ENCODE results near the gene CEP63. TPM values are rescaled to one million over a fixed set of nuclear protein-coding genes. Genes with fewer than 3 reads are reported as not detected.

Gene CEP63
- polyA plus RNA-seq, 1 experiment, result 16.3 TPM

DNA sequence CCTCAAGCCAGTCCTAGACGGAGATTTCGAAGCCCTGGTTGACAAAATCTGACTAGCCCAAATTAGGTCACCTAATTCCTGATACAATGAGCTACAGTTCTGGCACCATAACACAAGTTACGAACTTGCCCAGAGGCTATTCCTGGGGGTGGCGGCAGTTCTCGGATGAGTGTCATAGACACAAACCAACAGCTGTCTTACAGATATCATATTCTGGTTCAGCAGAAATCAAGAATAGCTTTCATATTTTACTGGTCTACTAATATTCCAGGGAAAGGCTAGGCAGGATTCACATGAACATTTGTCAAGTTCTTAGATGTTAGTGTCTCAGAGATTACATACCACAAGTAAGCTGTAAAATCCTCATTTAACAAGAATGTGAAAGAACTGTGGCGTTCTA, 8.9 kb upstream of the CEP63 start:
- POLR2A ChIA-PET, result interaction anchor here (0.6 to 2.4 kb wide), 10 partner anchors 9 to 201 kb away, joined by 3 to 16 read pairs (median 5); partner anchors contain the start of genes AMOTL2, ANAPC13 and CEP63
- H3K9me3 ChIP-seq (ENCODE audit: control insufficient read depth, insufficient read depth, low read length), result no peaks in the 10 kb centered on the region
- DNase-seq (ENCODE audit: low read depth, low spot score), result no peak
- H3K27me3 ChIP-seq (ENCODE audit: control insufficient read depth, insufficient read depth, low read length), result no peaks in the 10 kb centered on the region
- CTCF ChIA-PET, result interaction anchor here (0.6 to 12.8 kb wide), 14 partner anchors 9 to 279 kb away, joined by 3 to 306 read pairs (median 6); partner anchors contain the start of genes AMOTL2, ANAPC13 and CEP63
- H3K27ac ChIP-seq (ENCODE audit: low read depth, low read length), result peak overlapping the region; percentile 35
- TF ChIP-seq, protein P1, sequence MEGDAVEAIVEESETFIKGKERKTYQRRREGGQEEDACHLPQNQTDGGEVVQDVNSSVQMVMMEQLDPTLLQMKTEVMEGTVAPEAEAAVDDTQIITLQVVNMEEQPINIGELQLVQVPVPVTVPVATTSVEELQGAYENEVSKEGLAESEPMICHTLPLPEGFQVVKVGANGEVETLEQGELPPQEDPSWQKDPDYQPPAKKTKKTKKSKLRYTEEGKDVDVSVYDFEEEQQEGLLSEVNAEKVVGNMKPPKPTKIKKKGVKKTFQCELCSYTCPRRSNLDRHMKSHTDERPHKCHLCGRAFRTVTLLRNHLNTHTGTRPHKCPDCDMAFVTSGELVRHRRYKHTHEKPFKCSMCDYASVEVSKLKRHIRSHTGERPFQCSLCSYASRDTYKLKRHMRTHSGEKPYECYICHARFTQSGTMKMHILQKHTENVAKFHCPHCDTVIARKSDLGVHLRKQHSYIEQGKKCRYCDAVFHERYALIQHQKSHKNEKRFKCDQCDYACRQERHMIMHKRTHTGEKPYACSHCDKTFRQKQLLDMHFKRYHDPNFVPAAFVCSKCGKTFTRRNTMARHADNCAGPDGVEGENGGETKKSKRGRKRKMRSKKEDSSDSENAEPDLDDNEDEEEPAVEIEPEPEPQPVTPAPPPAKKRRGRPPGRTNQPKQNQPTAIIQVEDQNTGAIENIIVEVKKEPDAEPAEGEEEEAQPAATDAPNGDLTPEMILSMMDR (IDR thresholded peaks at IDR 0.05; ENCODE audit: low read depth, low read length), result no peak
- H3K4me3 ChIP-seq (ENCODE audit: low read depth, low read length), result no peak overlapping the region

DNA sequence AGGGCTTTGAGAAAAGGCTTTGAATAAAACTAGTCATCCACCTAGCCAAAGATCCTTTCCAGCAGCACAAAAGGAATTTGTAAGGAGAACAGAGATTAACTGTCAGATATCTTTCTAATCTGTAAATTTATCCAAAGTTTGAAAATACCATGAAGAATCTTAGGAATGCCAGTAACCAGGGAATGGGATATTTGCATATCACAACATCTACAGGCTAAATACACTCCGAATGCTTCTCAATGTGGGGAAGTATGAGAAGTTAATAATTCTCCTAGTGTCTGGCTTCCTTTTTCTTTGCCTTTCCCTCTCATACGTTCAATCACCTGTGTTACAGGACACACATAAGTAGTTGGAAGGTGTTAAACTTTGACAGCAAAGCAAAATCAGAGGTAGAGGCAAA, 7.9 kb upstream of the CEP63 start:
- TF ChIP-seq, protein P1 (IDR thresholded peaks at IDR 0.05; ENCODE audit: low read depth, low read length), result no peak

GRCh38 chr3:134480546-134480945, 5.3 kb upstream of the CEP63 start:
- no peak for DNase-seq (ENCODE audit: low read depth, low spot score)
- no peaks in the 10 kb centered on the region for H3K9me3 ChIP-seq (ENCODE audit: control insufficient read depth, insufficient read depth, low read length)
- ChIA-PET CTCF (interaction anchor here (0.7 to 12.8 kb wide), 12 partner anchors 13 to 551 kb away, joined by 3 to 306 read pairs (median 4); no protein-coding TSS in a partner anchor), POLR2A (interaction anchor here (0.6 to 1.1 kb wide), 4 partner anchors 54 to 167 kb away, joined by 3 to 4 read pairs (median 3); no protein-coding TSS in a partner anchor)
- H3K27me3 ChIP-seq (ENCODE audit: control insufficient read depth, insufficient read depth, low read length), result no peaks in the 10 kb centered on the region
- no peak overlapping the region for H3K27ac ChIP-seq (ENCODE audit: low read depth, low read length)
- H3K4me3 ChIP-seq (ENCODE audit: low read depth, low read length), result no peak overlapping the region
- TF ChIP-seq, protein P1 (IDR thresholded peaks at IDR 0.05; ENCODE audit: low read depth, low read length), result no peak

More for the DNA sequence above, 7.9 kb upstream of the CEP63 start:
- POLR2A ChIA-PET, result interaction anchor here (1.7 to 2.4 kb wide), 3 partner anchors 104 to 124 kb away, joined by 7 to 16 read pairs (median 9); partner anchors contain the start of gene AMOTL2
- H3K4me3 ChIP-seq (ENCODE audit: low read depth, low read length), result no peak overlapping the region
- no peak overlapping the region for H3K27ac ChIP-seq (ENCODE audit: low read depth, low read length)
- CTCF ChIA-PET, result interaction anchor here (0.6 to 12.8 kb wide), 12 partner anchors 11 to 265 kb away, joined by 3 to 306 read pairs (median 6); partner anchors contain the start of gene AMOTL2
- H3K9me3 ChIP-seq (ENCODE audit: control insufficient read depth, insufficient read depth, low read length), result no peaks in the 10 kb centered on the region
- H3K27me3 ChIP-seq (ENCODE audit: control insufficient read depth, insufficient read depth, low read length), result no peaks in the 10 kb centered on the region
- no peak for DNase-seq (ENCODE audit: low read depth, low spot score)

DNA sequence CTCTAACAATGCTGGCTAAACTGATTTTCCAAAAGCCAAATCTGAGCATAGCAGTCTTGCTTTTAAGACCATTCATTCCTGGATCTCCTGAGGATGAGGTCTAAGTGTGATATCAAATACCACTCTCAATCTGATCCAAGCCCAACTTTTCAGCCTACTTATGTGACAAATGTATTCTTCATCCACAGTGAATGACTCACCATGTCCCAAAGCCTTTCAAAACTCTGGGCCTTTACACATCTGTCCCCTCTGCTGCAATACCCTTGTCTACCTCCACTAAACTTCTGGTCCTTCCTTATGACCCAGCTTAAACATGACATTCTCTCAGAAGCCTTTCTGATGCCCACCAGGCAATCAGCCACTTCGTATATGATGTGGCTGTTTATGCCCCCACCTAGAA, 4.7 kb upstream of the CEP63 start:
- Histone ChIP-seq H3K4me3 (ENCODE audit: low read depth, low read length) (no peak overlapping the region), H3K9me3 (ENCODE audit: control insufficient read depth, insufficient read depth, low read length) (no peaks in the 10 kb centered on the region; the same call in 1 of the 2 replicates), H3K27me3 (ENCODE audit: control insufficient read depth, insufficient read depth, low read length) (no peaks in the 10 kb centered on the region), H3K27ac (ENCODE audit: low read depth, low read length) (no peak overlapping the region)
- TF ChIP-seq, protein P1 (IDR thresholded peaks at IDR 0.05; ENCODE audit: low read depth, low read length), result no peak
- ChIA-PET CTCF (interaction anchor here (0.5 to 12.8 kb wide), 7 partner anchors 8 to 268 kb away, joined by 3 to 306 read pairs (median 4); no protein-coding TSS in a partner anchor), POLR2A (interaction anchor here (0.6 kb wide), 1 partner anchor 168 kb away, joined by 3 read pairs; no protein-coding TSS in a partner anchor)
- no peak for DNase-seq (ENCODE audit: low read depth, low spot score)

DNA sequence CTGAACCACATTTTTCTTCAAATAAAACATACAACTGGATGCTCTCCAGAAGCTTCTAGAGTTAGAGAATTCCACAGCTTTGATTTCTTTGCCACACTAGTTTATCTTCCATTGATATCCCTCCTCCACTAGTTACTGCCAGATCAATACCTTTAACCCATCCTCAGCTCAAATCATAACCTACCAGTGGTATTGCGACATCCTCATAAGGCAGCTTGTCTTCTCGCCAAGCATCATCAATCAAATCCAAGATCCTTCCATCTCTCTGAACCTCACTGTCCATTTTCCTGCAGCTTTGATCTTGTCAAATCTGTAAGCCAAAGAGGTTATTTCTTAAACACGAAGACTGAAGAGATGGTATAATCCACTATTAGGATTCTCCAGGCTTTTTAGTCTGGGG, 3.2 kb upstream of the CEP63 start:
- DNase-seq (ENCODE audit: low read depth, low spot score), result no peak
- POLR2A ChIA-PET, result interaction anchor here (0.8 to 2.4 kb wide), 6 partner anchors 10 to 175 kb away, joined by 3 to 17 read pairs (median 6); partner anchors contain the start of gene AMOTL2
- H3K4me3 ChIP-seq (ENCODE audit: low read depth, low read length), result peak overlapping the region; percentile 26; the same call in 1 of the 2 replicates

More for the DNA sequence above, 3.2 kb upstream of the CEP63 start:
- H3K27ac ChIP-seq (ENCODE audit: low read depth, low read length), result peak overlapping the region; percentile 93
- no peaks in the 10 kb centered on the region for H3K27me3 ChIP-seq (ENCODE audit: control insufficient read depth, insufficient read depth, low read length)
- H3K9me3 ChIP-seq (ENCODE audit: control insufficient read depth, insufficient read depth, low read length), result no peaks in the 10 kb centered on the region; the same call in 1 of the 2 replicates
- CTCF ChIA-PET, result interaction anchor here (1.4 to 12.8 kb wide), 6 partner anchors 9 to 269 kb away, joined by 4 to 306 read pairs (median 17); no protein-coding TSS in a partner anchor
- TF ChIP-seq, protein P1 (IDR thresholded peaks at IDR 0.05; ENCODE audit: low read depth, low read length), result no peak
